GM21447 (cell line): ENCODE data around the gene GPR65.
"Not testable (repeated sequence)": the region's sequence is repeated elsewhere in the genome, so short reads cannot be mapped to it uniquely, and the experiment has no call there.

Source experiments
- ATAC-seq: cut with Tn5 transposase; IDR thresholded peaks from one replicate; pipeline ENCODE4 v1.9.1; 2021; ENCODE audit not compliant: unreplicated experiment

The GPR65 gene

DNA sequence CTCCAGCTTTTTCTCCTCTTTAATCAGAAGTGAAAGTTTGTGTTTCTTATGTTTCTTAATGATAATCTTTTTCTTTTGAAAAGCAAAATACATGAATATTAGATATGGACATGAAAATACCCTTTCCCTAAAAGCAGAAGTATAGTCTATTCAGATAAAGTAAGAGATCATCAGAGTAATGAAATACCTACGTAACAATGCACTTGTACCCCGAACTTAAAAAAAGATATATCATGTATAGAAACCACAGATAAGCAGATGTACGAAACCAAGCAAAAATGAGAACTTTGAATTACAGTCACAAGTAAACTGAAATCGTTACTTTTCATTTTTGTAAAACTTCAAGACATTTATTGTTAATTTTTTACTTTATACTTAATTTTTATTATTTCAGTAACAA is 1.5 kb upstream of the GPR65 start:
- no peak for ATAC-seq

DNA sequence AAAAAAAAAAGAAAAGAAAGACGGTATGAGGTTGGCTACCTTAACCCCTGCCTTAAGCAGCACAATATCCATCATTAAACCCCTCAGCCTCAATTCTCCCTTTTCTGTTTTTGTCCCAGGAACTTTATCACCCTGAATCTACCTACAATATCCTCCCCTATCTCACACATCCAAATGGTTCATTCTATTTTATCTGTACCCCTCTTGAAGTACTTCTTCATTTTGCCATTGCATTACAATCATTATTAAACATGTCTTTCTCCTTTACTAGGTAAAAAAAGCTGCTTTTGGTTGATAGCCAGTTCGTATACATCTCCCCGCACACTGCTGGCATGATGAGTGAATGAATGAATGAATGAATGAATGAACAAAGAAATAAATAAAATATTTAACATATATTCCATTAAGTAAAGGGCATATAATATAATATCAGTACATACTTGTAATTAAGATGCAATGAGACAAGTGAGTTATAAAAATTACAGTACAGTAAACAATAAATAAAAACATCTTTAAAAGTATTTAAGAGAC is 364 bp upstream of the GPR65 start:
- ATAC-seq = no peak

GRCh38 chr14:88005978-88006851 is 1.3 kb downstream of the GPR65 start:
- peak; percentile 91 for ATAC-seq

- no peak for ATAC-seq
These were observed 2.7 kb downstream of the GPR65 start for GRCh38 chr14:88007608-88008007.

DNA sequence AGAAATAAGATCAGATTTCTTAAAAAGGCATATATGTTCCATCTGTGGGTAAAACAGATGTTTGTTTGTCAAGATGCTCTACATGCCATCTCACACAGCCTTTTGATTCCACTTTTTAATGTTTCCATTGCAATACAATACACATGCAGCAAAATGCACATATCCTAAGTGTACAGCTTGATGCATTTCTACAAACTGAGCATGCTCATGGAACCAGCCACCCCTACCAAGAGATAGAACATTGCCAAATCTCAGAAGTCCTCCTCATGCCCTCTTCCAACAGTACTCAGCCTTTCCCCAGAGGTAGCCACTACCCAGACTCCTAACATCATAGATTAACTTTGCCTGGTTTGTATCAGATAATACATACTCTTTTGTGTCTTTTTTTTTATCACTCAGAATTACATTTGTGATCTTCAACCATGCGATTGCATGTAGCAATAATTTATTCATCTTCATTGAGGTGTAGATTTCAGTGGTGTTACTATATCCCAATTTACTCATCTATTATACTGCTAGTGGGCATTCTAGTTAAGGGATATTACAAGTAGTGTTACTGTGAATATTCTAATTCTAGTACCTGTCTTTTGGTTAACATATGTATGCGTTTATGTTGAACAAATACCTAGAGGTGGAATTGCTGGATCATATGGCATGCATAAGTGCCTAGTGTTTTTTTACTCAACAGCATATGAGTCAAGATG is 3.3 kb downstream of the GPR65 start:
- no peak for ATAC-seq

GRCh38 chr14:88009486-88009885 is 4.6 kb downstream of the GPR65 start:
- ATAC-seq = no peak

- ATAC-seq = no peak
These were observed 5.4 kb downstream of the GPR65 start for GRCh38 chr14:88010331-88010730.

DNA sequence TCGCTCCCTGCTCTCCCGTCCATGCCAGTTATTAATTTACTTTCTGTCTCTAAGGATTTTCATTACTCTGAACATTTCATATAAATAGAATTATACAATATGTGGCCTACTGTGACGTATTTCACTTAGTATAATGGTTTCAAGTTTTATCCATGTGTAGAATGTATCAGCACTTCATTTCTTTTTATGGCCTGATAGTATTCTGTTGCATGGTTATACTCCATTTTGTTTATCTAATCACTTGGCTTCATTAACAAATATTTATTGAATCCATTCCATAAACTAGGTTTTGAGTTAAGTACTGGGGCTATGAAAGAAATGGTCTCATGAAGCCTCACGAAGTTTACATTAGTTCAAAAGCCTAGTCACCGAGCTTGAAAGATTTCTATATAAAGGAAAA is 7.6 kb downstream of the GPR65 start:
- ATAC-seq = no peak

DNA sequence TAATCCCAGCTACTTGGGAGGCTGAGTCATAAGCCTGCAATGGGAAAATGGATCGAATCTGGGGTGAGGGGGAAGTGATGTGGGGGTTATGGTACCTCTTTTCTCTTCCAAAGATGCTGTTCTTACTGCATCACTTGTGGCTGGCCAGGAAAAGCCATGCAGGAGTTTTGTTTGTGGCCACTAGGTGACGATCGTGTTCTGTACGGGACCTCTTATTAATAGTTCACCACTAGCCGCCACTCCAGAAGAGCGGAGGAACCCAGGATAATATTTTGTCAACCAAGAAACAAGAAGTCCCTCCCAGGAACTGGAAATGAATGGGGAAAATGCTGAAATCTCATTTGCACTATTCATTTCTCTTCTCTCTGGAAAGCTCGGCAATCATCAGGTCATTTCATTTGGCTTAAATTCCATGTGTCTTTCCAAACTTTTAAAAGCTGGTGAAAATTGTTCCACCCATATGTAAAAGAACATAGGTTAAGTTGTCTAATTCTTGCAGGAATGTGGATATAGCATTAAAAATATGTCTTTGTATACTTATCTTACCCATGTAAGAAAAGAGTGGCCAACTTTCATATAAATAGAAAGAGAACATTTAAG is 8.9 kb downstream of the GPR65 start:
- peak; percentile 96 for ATAC-seq

DNA sequence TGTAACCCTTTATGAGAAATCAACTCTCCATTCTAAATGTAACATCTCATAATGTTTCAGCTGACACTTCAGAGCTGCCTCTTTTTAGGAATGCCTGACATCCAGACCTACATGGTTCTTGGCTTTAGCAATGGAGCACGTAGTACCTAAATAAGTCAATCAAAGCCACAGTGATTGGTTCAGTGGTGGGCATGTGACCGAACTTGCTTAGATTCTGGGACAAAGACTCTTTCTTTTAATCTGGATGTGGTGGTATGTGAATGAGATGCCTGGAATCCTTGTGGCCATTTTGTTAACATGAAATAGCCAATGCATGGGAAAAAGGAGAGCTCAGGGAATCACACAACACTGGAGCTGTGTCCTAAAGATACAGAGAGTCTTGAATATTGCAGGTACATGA is 11.8 kb downstream of the GPR65 start:
- ATAC-seq = no peak

DNA sequence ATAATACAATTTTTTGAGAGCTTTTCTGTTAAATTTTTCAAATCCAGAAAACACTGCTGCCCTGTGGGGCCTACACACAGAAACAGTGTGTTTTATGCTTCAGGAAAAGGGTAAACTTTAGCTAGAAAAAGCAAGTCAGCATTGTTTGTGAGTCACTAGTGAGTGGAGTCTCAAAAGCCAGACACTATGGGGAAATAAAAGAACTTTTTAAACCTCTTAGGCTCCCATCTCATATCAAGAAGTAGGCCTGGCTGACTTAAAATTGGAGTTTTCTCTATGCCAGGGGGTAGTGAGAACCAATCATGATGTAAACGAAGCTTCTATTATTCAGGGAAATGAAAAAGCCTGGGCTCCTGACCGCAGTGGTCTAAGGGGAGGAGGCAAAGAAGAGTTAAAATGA is 12.6 kb downstream of the GPR65 start:
- ATAC-seq = no peak

DNA sequence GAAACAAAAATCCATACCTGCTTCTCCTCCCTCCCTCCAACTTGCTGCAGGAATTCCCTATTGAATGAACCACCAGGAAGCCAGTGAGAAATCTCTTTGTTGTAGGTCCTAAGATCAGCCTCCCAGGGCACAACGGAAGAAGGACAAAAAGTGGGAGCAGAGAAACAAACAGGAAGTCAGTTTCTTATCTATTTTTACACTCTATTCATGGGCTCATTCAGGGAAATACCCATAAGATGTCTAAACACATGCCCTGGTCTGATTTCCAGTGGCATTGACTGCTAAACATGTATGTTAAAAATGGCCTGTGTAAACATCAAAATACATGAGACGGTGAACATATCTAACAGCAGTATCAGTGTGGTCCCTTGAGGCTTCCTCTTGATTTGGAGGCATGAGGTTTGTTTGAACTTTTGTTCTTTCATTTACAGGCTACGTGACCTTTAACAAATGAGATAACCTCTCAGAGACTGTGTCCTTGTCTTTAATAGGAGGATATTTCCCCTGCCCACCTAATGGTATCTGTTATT is 18.8 kb downstream of the GPR65 start:
- ATAC-seq = no peak

DNA sequence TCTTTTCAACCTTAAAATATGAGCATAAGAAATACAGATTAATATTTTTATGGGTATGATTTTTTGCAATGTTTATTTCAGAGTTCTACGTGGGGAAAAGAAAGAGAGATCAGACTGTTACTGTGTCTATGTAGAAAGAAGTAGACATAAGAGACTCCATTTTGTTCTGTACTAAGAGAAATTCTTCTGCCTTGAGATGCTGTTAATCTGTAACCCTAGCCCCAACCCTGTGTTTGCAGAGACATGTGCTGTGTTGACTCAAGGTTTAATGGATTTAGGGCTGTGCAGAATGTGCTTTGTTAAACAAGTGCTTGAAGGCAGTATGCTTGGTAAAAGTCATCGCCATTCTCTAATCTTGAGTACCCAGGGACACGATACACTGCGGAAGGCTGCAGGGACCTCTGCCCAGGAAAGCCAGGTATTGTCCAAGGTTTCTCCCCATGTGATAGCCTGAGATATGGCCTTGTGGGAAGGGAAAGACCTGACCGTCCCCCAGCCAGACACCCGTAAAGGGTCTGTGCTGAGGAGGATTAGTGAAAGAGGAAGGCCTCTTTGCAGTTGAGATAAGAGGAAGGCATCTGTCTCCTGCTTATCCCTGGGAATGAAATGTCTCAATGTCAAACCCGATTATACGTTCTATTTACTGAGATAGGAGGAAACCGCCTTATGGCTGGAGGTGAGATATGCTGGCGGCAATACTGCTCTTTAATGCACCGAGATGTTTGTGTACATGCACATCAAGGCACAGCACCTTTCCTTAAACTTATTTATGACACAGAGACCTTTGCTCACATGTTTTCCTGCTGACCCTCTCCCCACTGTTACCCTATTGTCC is 19.5 kb downstream of the GPR65 start:
- ATAC-seq = not testable (repeated sequence)

DNA sequence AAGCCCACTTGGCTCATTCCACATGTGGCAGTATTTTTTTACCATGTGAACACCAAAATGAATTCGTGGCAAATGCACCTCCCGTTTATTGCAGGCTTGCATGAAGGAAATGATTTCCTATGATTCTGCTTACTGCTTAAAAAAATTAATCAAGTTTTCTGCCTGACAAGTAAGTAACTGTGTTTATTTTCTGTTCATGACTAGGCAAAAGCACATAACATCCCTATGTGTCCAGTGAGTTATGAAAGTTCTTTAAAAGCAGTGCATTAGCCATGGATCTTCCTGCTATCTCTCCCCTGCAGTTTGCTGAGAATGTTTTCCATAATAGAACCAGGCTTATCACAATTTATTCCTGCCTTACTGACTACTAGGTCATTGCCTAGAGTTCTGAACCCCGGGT is 20.4 kb downstream of the GPR65 start:
- no peak for ATAC-seq

GRCh38 chr14:88026890-88027289 is 22.0 kb downstream of the GPR65 start:
- ATAC-seq = no peak

GRCh38 chr14:88029500-88029899 is 24.6 kb downstream of the GPR65 start:
- ATAC-seq = no peak

GRCh38 chr14:88030079-88030478 is 25.1 kb downstream of the GPR65 start:
- no peak for ATAC-seq

DNA sequence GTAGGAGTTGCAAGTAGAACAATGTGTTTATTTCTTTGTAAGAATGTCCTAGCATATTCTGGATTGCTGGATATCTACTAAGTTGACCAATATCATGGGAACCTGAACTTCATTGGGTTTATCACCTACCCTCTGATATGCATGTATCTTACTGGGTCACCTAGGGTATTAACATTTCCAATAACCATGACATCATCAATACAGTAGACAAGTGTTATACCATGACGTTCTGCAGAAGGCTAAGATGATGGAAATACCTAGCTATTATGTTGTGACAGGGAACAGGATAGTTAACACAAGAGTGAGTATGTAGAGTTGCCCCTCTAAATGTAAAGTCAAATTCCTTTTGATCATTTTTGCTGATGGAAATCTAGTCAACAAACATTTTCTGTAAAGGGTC is 26.0 kb downstream of the GPR65 start:
- ATAC-seq = no peak

DNA sequence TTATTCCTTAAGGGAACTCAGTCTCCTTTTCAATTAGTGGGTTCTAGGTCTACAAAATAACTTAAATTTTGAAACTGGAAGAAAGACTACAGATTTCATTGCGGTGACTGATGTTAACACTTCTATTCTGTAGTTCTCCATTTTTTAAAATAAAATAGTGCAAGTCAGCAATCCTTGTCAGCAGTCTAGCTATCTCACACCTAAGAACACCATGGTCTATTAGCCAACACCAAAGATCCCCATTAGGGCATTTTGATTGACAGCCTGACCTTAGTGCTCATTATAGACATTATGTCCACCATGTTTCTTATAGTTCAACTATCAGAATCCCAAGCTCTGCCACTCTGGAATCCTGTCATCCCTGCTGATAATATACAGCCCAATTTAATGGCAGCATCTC is 27.4 kb downstream of the GPR65 start:
- ATAC-seq = no peak

DNA sequence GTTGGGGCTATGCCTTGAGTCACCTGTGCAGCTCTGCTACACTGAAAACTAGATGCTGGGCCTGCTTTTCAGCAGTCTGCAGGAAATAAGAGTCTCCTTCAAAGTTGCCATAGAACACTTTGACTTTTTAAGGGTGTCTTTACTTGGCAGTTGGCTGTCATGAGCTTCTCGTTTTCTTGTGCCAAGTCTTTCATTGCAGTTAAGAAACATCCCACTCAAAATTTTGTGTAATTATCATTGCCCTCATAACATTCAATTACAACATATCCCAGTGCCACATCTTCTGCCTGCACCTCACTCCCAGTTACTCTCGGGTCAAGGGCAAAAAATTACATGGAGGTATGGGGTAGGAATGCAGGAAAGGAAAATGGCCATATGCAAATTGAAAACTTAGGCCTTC is 29.1 kb downstream of the GPR65 start:
- ATAC-seq = no peak

GRCh38 chr14:88036422-88036821 is 31.5 kb downstream of the GPR65 start:
- no peak for ATAC-seq
